HG03469 (cell line): ENCODE data around the gene FLVCR1.
"Not testable (repeated sequence)": the region's sequence is repeated elsewhere in the genome, so short reads cannot be mapped to it uniquely, and the experiment has no call there.

Source experiments
- ATAC-seq: cut with Tn5 transposase; IDR thresholded peaks from one replicate; pipeline ENCODE4 v1.9.1; 2021; ENCODE audit warnings: mild to moderate bottlenecking, moderate library complexity, moderate number of reproducible peaks; ENCODE audit not compliant: unreplicated experiment

FLVCR1 gene

GRCh38 chr1:212914110-212914509 lies 56.0 kb downstream of the FLVCR1 start:
- ATAC-seq, result not testable (repeated sequence)

- ATAC-seq, result no peak
These were observed 56.7 kb downstream of the FLVCR1 start for GRCh38 chr1:212914789-212915188.

GRCh38 chr1:212915245-212916091 lies 57.4 kb downstream of the FLVCR1 start:
- ATAC-seq, result no peak

GRCh38 chr1:212916481-212917133 lies 58.5 kb downstream of the FLVCR1 start:
- ATAC-seq, result no peak

GRCh38 chr1:212917134-212917485 lies 59.0 kb downstream of the FLVCR1 start:
- no peak for ATAC-seq

- ATAC-seq, result no peak
These were observed 59.8 kb downstream of the FLVCR1 start for GRCh38 chr1:212917858-212918257.

GRCh38 chr1:212918824-212919223 lies 60.7 kb downstream of the FLVCR1 start:
- ATAC-seq, result no peak

- no peak for ATAC-seq
These were observed 62.2 kb downstream of the FLVCR1 start for GRCh38 chr1:212920246-212920645.

- ATAC-seq, result no peak
These were observed 62.8 kb downstream of the FLVCR1 start for GRCh38 chr1:212920896-212921295.

- no peak for ATAC-seq
These were observed 63.9 kb downstream of the FLVCR1 start for GRCh38 chr1:212922016-212922415.

GRCh38 chr1:212926372-212926771 lies 68.3 kb downstream of the FLVCR1 start:
- no peak for ATAC-seq

GRCh38 chr1:212928323-212929291 lies 70.5 kb downstream of the FLVCR1 start:
- ATAC-seq, result no peak

GRCh38 chr1:212930986-212931678 lies 73.1 kb downstream of the FLVCR1 start:
- no peak for ATAC-seq

- ATAC-seq, result no peak
These were observed 75.9 kb downstream of the FLVCR1 start for GRCh38 chr1:212933815-212934471.

- ATAC-seq, result no peak
These were observed 77.4 kb downstream of the FLVCR1 start for GRCh38 chr1:212935387-212935981.

- no peak for ATAC-seq
These were observed 79.0 kb downstream of the FLVCR1 start for GRCh38 chr1:212937034-212937433.

GRCh38 chr1:212938846-212939245 lies 80.8 kb downstream of the FLVCR1 start:
- ATAC-seq, result no peak

- no peak for ATAC-seq
These were observed 83.4 kb downstream of the FLVCR1 start for GRCh38 chr1:212941452-212941851.

- ATAC-seq, result no peak
These were observed 84.8 kb downstream of the FLVCR1 start for GRCh38 chr1:212942679-212943392.
